Endothelial cell of umbilical vein (primary cell): ENCODE measurements around the gene FOXN1.

Experiments
- CTCF ChIP-seq, 2 donors: IDR thresholded peaks; 1 replicate in 1 of 2; 2 replicates in 1 of 2; pipeline ENCODE4 v1.5.1; 2011; ENCODE audit warnings: low read length in 2 of 2, mild to moderate bottlenecking in 2 of 2, moderate library complexity in 2 of 2, control low read depth in 1 of 2, inconsistent platforms in 1 of 2, low read depth in 1 of 2; ENCODE audit not compliant: insufficient read depth in 1 of 2; ENCODE audit errors: extremely low read depth in 1 of 2
- POLR2A ChIP-seq: IDR thresholded peaks from 2 replicates; pipeline ENCODE4 v1.6.1; 2012; ENCODE audit warnings: low read depth, mild to moderate bottlenecking, control low read depth, low read length

- TF ChIP-seq CTCF (IDR thresholded peaks at IDR 0.05; ENCODE audit: extremely low read depth in 1 of 2, insufficient read depth in 1 of 2, low read depth in 1 of 2, low read length in 2 of 2), result no peak
- no peak for TF ChIP-seq POLR2A
These were observed 21.9 kb upstream of the FOXN1 start for GRCh38 chr17:28484296-28484695.
